Measurements from ENCODE around the gene SPTLC3. TPM values are rescaled to one million over a fixed set of nuclear protein-coding genes. Genes with fewer than 3 reads are reported as not detected.

The SPTLC3 gene
- total RNA-seq, 1 donor from 2014 or later = 1.2 TPM

- no peak for TF ChIP-seq CTCF (IDR thresholded peaks at IDR 0.05; ENCODE audit: insufficient read depth, low read length, poor library complexity, severe bottlenecking)
- H3K27me3 ChIP-seq (ENCODE audit: control insufficient read depth, insufficient read depth, low read length) = no peaks in the 10 kb centered on the region
- H3K36me3 ChIP-seq (ENCODE audit: control insufficient read depth, insufficient read depth, low read length) = no peaks in the 10 kb centered on the region
- H3K4me3 ChIP-seq (ENCODE audit: low read depth, low read length) = no peak overlapping the region
- DNase-seq (ENCODE audit: low read depth) = no peak
Observed at GRCh38 chr20:13101706-13102105, 92.9 kb downstream of the SPTLC3 start.

- H3K36me3 ChIP-seq (ENCODE audit: control insufficient read depth, insufficient read depth, low read length) = no peaks in the 10 kb centered on the region
- no peak overlapping the region for H3K4me3 ChIP-seq (ENCODE audit: low read depth, low read length)
- no peak for TF ChIP-seq CTCF (IDR thresholded peaks at IDR 0.05; ENCODE audit: insufficient read depth, low read length, poor library complexity, severe bottlenecking)
- no peak for DNase-seq (ENCODE audit: low read depth)
- no peaks in the 10 kb centered on the region for H3K27me3 ChIP-seq (ENCODE audit: control insufficient read depth, insufficient read depth, low read length)
Observed at GRCh38 chr20:13102237-13102636, 93.5 kb downstream of the SPTLC3 start.

- no peak for TF ChIP-seq CTCF (IDR thresholded peaks at IDR 0.05; ENCODE audit: insufficient read depth, low read length, poor library complexity, severe bottlenecking)
- no peaks in the 10 kb centered on the region for H3K36me3 ChIP-seq (ENCODE audit: control insufficient read depth, insufficient read depth, low read length)
- no peak for DNase-seq (ENCODE audit: low read depth)
- no peaks in the 10 kb centered on the region for H3K27me3 ChIP-seq (ENCODE audit: control insufficient read depth, insufficient read depth, low read length)
- H3K4me3 ChIP-seq (ENCODE audit: low read depth, low read length) = no peak overlapping the region
Observed at GRCh38 chr20:13102694-13103093, 93.9 kb downstream of the SPTLC3 start.

- TF ChIP-seq CTCF (IDR thresholded peaks at IDR 0.05; ENCODE audit: insufficient read depth, low read length, poor library complexity, severe bottlenecking) = no peak
- no peaks in the 10 kb centered on the region for H3K36me3 ChIP-seq (ENCODE audit: control insufficient read depth, insufficient read depth, low read length)
- DNase-seq (ENCODE audit: low read depth) = no peak
Observed at GRCh38 chr20:13105039-13105438, 96.3 kb downstream of the SPTLC3 start.

GRCh38 chr20:13105864-13106457 lies 97.2 kb downstream of the SPTLC3 start:
- Histone ChIP-seq H3K4me3 (ENCODE audit: low read depth, low read length) (no peak overlapping the region), H3K27me3 (ENCODE audit: control insufficient read depth, insufficient read depth, low read length) (no peaks in the 10 kb centered on the region), H3K36me3 (ENCODE audit: control insufficient read depth, insufficient read depth, low read length) (no peaks in the 10 kb centered on the region)
- no peak for DNase-seq (ENCODE audit: low read depth)
- peak; percentile 56 for TF ChIP-seq CTCF (IDR thresholded peaks at IDR 0.05; ENCODE audit: insufficient read depth, low read length, poor library complexity, severe bottlenecking)

More at GRCh38 chr20:13105039-13105438, 96.3 kb downstream of the SPTLC3 start:
- no peak overlapping the region for H3K4me3 ChIP-seq (ENCODE audit: low read depth, low read length)
- no peaks in the 10 kb centered on the region for H3K27me3 ChIP-seq (ENCODE audit: control insufficient read depth, insufficient read depth, low read length)

GRCh38 chr20:13109658-13110057 lies 100.9 kb downstream of the SPTLC3 start:
- Histone ChIP-seq H3K36me3 (ENCODE audit: control insufficient read depth, insufficient read depth, low read length) (no peaks in the 10 kb centered on the region), H3K4me3 (ENCODE audit: low read depth, low read length) (no peak overlapping the region), H3K27me3 (ENCODE audit: control insufficient read depth, insufficient read depth, low read length) (no peaks in the 10 kb centered on the region)
- no peak for DNase-seq (ENCODE audit: low read depth)
- no peak for TF ChIP-seq CTCF (IDR thresholded peaks at IDR 0.05; ENCODE audit: insufficient read depth, low read length, poor library complexity, severe bottlenecking)

Data from kidney epithelial cell (primary cell).